TTC549 (cell line): ENCODE data around the gene PRUNE2.
"Not testable (repeated sequence)": the region's sequence is repeated elsewhere in the genome, so short reads cannot be mapped to it uniquely, and the experiment has no call there.

Experiments
- FAIRE-seq: peaks from 2 replicates; lab custom pipeline; 2012; peaks lifted over from hg19 to GRCh38; lab: Jason Lieb, UNC

Gene PRUNE2

DNA sequence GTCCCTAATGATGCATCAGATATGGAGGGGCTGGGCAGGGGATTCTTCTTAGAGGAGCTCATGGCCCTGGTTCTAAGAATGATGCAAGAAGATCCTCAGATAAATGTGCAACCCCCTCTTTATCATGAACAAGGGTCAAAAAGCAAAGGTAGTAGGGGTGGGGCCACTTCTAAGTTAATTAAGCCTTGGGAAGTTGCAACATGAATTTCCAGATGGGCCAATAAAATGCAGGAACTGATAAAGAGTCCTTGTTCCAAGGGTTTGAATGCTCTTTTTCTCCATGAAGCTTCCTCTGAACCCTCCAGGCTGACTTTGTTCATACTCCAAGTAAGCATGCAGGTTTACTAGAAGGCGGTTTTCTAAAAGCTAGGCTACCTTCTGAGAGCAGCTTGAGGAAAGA, 116.1 kb downstream of the PRUNE2 start:
- FAIRE-seq: no peak

GRCh38 chr9:76787677-76788076, 118.2 kb downstream of the PRUNE2 start:
- FAIRE-seq: no peak

DNA sequence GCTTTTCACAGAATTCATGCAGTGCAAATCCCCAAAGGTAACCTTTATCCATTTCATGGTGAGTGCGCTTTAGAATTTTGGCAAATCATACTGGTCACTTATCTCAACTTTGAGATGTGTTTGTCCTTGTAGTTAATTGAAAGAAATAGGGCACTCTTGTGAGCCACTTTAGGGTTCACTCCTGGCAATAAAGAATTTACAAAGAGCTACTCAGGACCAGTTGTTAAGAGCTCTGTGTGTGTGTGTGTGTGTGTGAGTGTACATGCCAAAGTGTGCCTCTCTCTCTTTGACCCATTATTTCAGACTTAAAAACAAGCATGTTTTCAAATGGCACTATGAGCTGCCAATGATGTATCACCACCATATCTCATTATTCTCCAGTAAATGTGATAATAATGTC, 120.4 kb downstream of the PRUNE2 start:
- no peak for FAIRE-seq

DNA sequence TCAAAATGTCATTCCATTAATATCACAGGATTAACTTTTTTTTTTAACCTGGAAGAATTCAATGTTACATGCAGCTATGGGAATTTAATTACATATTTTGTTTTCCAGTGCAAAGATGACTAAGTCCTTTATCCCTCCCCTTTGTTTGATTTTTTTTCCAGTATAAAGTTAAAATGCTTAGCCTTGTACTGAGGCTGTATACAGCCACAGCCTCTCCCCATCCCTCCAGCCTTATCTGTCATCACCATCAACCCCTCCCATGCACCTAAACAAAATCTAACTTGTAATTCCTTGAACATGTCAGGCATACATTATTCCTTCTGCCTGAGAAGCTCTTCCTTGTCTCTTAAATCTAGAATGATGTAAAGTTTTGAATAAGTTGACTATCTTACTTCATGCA, 121.0 kb downstream of the PRUNE2 start:
- no peak for FAIRE-seq

DNA sequence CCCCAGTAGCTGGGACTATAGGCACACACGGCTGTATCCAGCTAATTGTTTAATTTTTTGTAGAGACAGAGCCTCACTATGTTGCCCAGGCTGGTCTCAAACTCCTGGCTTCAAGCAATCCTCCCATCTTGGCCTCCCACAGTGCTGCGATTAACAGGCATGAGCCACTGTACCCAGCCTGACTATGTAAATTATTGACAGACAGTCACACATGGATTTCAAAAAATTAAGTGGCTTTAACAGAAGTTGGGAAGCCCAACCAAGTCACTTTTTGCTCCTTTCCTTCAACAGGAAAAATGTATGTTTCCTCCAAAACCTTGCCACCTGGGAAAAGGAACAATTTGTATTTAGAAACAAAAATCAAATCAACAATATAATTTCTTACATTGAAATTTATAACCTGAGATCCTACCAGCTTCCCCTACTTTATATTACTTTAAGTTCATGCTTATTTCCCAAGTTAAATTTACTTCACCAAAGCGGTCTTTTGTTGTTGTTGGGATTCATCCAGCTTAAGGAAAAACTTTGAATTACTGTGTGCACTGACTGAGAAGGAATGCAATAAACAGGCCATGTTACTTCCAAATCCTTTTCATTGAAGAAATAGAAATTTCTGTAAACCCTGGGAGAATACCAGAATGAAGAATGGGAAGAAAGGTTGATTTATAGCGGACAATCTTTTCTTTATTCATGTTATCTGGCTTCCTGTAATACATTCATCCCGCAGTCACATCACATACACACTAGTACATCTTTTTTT, 133.0 kb downstream of the PRUNE2 start:
- no peak for FAIRE-seq

- FAIRE-seq: no peak
Measured at GRCh38 chr9:76766126-76766525, 139.8 kb downstream of the PRUNE2 start.

- no peak for FAIRE-seq
Measured at GRCh38 chr9:76764138-76764537, 141.8 kb downstream of the PRUNE2 start, which contains the start of gene PCA3. TSS of gene PCA3 (plus strand) at chr9:76764438.

DNA sequence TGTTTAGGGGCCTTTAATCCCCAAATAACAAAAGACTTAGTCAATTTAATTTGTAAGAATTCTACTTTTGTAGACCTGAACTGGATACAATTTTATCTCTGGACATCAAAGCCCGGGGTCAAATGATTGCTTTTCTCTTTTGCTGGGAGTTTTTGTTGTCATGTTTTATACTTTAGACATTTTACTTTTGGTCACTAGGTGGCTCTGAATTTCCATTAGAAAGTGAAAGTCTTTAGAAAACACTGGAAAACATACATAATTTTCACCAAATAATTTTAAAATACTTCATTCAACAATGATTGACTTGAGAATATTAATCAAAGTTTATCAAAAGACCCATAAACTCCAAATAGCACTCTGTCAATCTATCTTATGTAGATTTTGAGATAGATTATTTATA, 144.5 kb downstream of the PRUNE2 start:
- no peak for FAIRE-seq

- FAIRE-seq: no peak
Measured at GRCh38 chr9:76759732-76760131, 146.2 kb downstream of the PRUNE2 start.

DNA sequence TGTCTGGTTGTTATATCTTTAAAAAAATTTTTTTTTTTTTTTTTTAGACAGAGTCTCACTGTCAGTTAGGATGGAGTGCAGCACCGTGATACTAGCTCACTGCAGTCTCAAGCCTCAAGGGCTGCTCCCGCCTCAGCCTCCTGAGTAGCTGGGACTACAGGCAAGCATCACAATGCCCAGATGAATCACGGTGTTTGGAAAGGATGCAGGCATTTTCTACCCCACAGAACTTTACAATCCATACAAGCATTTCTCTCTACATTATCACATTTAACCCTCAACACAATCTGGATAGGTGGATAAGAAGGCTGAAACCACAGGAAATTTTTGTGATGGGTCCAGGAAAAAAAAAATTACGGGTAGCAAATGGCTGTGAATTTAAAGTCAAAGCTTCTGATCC, 147.4 kb downstream of the PRUNE2 start:
- FAIRE-seq: no peak

DNA sequence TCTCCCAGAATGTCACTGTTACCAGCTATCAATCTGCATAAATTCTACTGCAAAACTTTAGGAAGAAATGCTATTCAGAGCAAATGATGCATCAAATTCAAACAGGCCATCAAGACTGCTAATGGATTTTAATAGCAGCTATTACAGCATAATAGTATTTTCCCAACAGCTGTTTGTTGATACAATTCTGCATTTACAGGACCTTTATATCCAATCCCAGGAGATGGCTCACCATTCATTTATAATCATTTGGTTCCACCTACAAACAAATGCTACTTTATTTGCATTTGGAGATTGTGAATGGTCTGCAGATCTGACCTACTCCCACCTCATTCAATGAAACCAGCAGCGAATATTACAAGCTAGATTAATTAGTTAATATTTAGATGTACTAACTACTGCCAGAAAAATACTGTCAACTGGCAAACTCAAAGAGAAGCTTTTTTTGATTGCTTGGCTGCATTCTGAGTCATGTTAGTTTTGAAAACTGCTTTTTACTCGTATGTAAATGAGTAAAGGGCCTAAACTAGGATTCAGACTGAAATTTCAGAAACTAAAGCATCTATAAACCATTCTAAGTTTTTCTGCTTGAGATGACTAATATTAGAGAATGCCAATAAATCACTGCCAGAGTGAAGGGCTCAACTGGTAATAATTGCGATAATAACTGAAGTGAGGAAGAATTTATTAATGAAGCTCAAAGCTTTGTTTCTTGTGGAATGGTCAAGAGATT, 148.8 kb downstream of the PRUNE2 start:
- FAIRE-seq: no peak

DNA sequence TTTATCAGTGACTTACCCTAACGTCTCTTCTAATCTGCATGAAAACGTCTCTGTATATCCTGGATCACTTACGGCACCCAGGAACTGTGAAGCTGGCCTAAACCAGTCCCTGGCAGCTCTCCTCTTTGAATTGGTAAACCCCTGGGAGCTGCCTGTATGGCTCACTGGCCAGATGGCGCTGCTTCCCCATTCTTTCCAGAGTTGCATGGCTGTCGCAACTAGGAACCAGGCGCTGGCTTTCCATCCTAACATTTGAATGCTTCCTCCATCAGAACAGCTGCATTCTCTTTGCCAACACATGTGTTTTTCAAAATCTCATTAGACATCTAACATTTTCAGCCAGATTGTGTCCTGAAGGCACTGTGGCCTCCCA, 149.7 kb downstream of the PRUNE2 start:
- FAIRE-seq: no peak

GRCh38 chr9:76751001-76751400, 154.9 kb downstream of the PRUNE2 start:
- FAIRE-seq: no peak

- FAIRE-seq: no peak
Measured at GRCh38 chr9:76744336-76744735, 161.6 kb downstream of the PRUNE2 start.

DNA sequence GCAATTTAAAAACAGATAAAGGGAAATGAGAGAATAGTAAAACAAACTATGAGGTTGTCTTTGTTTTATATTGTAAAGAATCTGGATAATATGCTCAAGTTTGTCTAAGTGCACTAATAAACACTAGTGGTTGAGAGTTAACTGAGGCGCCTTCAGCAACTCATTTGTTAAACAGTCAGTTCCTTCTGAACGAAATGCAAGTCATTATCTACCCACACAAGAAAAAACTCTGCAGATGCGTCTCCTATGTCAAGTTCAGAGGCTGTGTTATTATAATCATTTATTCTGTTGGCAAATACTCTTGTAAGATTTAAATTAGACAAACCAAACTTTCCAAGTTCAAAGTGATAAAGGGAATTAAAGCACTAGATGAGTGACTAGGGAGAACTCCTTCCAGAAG, 162.0 kb downstream of the PRUNE2 start:
- no peak for FAIRE-seq

- not testable (repeated sequence) for FAIRE-seq
Measured at GRCh38 chr9:76742890-76743289, 163.0 kb downstream of the PRUNE2 start.

DNA sequence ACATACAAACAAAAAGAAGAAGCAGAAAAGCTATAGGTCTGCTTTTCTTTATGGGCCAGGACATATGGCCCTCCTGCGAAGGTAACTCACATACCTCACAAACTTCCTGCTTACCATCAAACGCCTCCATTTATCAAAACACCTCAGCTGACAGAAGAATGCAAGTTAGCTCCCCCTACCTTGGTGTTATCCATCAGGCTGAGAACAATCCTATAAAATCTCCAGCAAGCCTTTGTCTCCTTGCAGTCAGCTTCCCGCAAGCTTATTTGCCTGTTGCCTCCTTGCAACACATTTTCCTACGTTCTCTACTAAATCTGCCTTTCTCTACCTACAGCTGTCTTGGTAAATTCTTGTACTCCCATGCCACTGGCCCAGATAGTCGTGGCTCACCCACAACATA, 164.4 kb downstream of the PRUNE2 start:
- FAIRE-seq: no peak

GRCh38 chr9:76738402-76738801, 167.5 kb downstream of the PRUNE2 start:
- FAIRE-seq: no peak

DNA sequence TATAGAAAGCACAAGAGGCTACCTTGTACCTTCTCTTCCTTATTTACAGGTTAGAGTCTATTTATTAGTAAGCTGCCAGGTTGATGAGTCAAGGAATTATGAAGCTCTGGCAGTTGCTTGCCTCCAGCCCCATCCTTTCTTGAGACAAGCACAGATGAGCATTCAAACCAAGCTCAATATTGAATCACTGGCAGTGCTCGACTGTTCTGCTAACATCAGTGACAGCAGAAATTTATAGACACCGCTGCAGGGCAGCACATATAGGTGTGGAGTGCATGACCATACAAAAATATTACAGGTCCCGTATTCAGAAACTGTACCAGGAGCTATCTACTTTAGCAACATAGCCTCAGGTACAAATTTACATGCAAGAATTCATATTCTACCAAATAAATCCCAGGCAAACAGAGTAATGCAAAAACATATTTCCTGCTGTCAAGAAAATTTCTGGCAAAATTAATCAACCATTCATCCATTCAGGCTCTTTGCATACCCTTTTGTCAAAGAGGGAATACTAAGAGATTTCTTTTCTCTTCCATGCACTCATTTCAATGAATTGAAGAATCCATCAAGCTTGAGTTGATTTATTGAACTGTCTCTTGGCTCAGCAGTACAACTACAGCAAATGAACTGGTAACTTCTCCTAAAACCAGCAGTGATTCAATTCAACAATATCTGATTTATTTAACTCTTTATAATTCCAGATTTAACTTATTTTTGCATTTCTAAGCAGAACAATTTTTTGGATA, 168.6 kb downstream of the PRUNE2 start:
- no peak for FAIRE-seq

GRCh38 chr9:76734716-76735115, 171.2 kb downstream of the PRUNE2 start:
- no peak for FAIRE-seq

DNA sequence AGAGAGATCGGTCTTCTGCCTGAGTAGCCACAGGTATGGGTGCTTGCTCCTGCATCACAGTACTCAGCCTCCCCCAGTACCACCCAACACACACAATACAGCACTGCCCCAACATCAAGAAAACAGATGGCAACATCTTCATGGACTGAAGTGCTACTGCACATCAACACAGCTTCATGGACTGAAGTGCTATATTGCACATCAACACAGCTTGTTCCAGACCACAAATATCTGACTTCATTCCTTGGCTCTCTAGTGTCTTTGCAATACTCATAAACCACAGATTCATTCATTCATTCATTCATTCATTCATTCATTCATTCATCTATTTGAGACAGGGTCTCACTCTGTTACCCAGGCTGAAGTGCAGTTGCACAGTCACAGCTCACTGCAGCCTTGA, 172.8 kb downstream of the PRUNE2 start:
- no peak for FAIRE-seq

GRCh38 chr9:76732341-76732958, 173.5 kb downstream of the PRUNE2 start:
- no peak for FAIRE-seq

DNA sequence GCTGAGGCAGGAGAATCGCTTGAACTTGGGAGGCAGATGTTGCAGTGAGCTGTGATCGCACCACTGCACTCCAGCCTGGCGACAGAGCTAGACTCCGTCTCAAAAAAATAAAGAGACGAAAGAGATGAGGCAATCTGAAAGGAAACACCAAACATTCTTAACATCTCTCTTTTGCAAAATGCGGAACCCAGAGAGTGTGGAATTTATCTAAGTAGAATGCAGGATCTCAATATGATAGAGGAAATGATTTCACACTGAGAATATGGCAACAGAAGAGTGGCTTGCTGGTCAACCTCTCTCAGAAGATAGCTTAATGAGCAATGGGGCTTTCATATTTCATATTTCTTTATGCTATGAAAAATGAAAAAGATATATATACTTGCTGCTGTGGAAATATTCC, 175.1 kb downstream of the PRUNE2 start:
- FAIRE-seq: no peak
